MCF 10A (cell line): ENCODE measurements around the gene PARD3. TPM values are rescaled to one million over a fixed set of nuclear protein-coding genes. Genes with fewer than 3 reads are reported as not detected.
A peak's percentile ranks its signal among the peaks of the same experiment; 100 is the strongest.

Experiments used
- BruUV-seq: library from RNA; stranded (reverse); fragments of 400-500 nt; replicated peaks from 2 replicates; lab custom pipeline; 2021; lab: Mats Ljungman, UMichigan
- CTCF ChIA-PET: fragments of 300-600 bp; sonication (Branson Sonifier 250); formaldehyde crosslinking; extraction: SDS; loops from one replicate; lab custom pipeline; 2021; ENCODE audit warnings: antibody characterized with exemption, inconsistent platforms; lab: Yijun Ruan, JAX
- POLR2A ChIA-PET: fragments of 300-600, 350-650 bp; sonication (Branson Sonifier 250); formaldehyde crosslinking; extraction: SDS; loops from one replicate; lab custom pipeline; 2020; ENCODE audit warnings: antibody characterized with exemption, inconsistent platforms; lab: Yijun Ruan, JAX
- DNase-seq: peaks from one replicate; pipeline ENCODE4 v3.0.0-alpha.2; 2018; ENCODE audit not compliant: unreplicated experiment
- H3K27ac Mint-ChIP-seq: one replicate; pipeline ENCODE4 v1.8.0; 2022; ENCODE audit warnings: mild to moderate bottlenecking, low read depth, mixed read lengths; ENCODE audit not compliant: unreplicated experiment
- H3K27me3 Mint-ChIP-seq: one replicate; pipeline ENCODE4 v1.8.0; 2022; ENCODE audit warnings: mixed read lengths; ENCODE audit not compliant: insufficient read depth, unreplicated experiment
- H3K36me3 Mint-ChIP-seq: one replicate; pipeline ENCODE4 v1.8.0; 2022; ENCODE audit warnings: mild to moderate bottlenecking, moderate library complexity, mixed read lengths; ENCODE audit not compliant: insufficient read depth, unreplicated experiment
- H3K4me1 Mint-ChIP-seq: one replicate; pipeline ENCODE4 v1.8.0; 2022; ENCODE audit warnings: mixed read lengths; ENCODE audit not compliant: insufficient read depth, unreplicated experiment
- H3K4me3 Mint-ChIP-seq: one replicate; pipeline ENCODE4 v1.8.0; 2022; ENCODE audit warnings: mild to moderate bottlenecking, moderate library complexity, mixed read lengths; ENCODE audit not compliant: unreplicated experiment
- H3K9me3 Mint-ChIP-seq: one replicate; pipeline ENCODE4 v1.8.0; 2022; ENCODE audit warnings: mixed read lengths; ENCODE audit not compliant: unreplicated experiment
- CTCF ChIP-seq: fragments of 200-600 bp; IDR thresholded peaks from one replicate; pipeline ENCODE4 v1.8.0; 2022; ENCODE audit warnings: antibody characterized with exemption, mild to moderate bottlenecking; ENCODE audit not compliant: unreplicated experiment
- intact Hi-C: fragments of 100-400 bp; cut with micrococcal nuclease; formaldehyde crosslinking; loops from 2 replicates; pipeline ENCODE4 v1.14.1; 2022
- total RNA-seq: library from RNA; stranded (reverse); gene quantifications from 2 replicates; pipeline ENCODE4 v1.2.3, GENCODE V29; 2022

The PARD3 gene
- total RNA-seq, 1 experiment from 2014 or later = 70.0 TPM

GRCh38 chr10:34576797-34577196, 238.3 kb downstream of the PARD3 start:
- BruUV-seq = no TSS peak
- Mint-ChIP-seq H3K27ac (peak overlapping the region; percentile 65), H3K36me3 (peaks cover 9% of the 10 kb centered on the region), H3K4me1 (peaks cover 25% of the 10 kb centered on the region), H3K9me3 (no peaks in the 10 kb centered on the region), H3K27me3 (no peaks in the 10 kb centered on the region), H3K4me3 (no peak overlapping the region)
- CTCF ChIA-PET = no interaction called here
- intact Hi-C loops = no loop called here
- DNase-seq = no peak
- TF ChIP-seq CTCF = no peak
- POLR2A ChIA-PET = interaction anchor here (0.6 to 1.0 kb wide), 2 partner anchors 11 to 247 kb away, joined by 3 to 4 read pairs; no protein-coding TSS in a partner anchor

- no TSS peak for BruUV-seq
- no peak for TF ChIP-seq CTCF
- Mint-ChIP-seq H3K9me3 (no peaks in the 10 kb centered on the region), H3K36me3 (peaks cover 9% of the 10 kb centered on the region), H3K27ac (peak overlapping the region; percentile 65), H3K27me3 (no peaks in the 10 kb centered on the region), H3K4me1 (peaks cover 25% of the 10 kb centered on the region), H3K4me3 (no peak overlapping the region)
- ChIA-PET POLR2A (no interaction called here), CTCF (interaction anchor here (0.5 kb wide), 1 partner anchor 258 kb away, joined by 3 read pairs; no protein-coding TSS in a partner anchor)
- DNase-seq = no peak
- intact Hi-C loops = no loop called here
Measured at GRCh38 chr10:34575882-34576281, 239.2 kb downstream of the PARD3 start.

- Mint-ChIP-seq H3K27me3 (no peaks in the 10 kb centered on the region), H3K4me1 (peaks cover 19% of the 10 kb centered on the region), H3K27ac (peak overlapping the region; percentile 78), H3K36me3 (peaks cover 9% of the 10 kb centered on the region), H3K4me3 (no peak overlapping the region), H3K9me3 (no peaks in the 10 kb centered on the region)
- intact Hi-C loops = loop anchor here (5.0 kb wide), 1 partner anchor 1242 kb away; the partner anchor contains the start of gene NRP1
- CTCF ChIA-PET = interaction anchor here (0.6 kb wide), 1 partner anchor 44 kb away, joined by 3 read pairs; no protein-coding TSS in a partner anchor
- no TSS peak for BruUV-seq
- no peak for TF ChIP-seq CTCF
- POLR2A ChIA-PET = no interaction called here
- DNase-seq = no peak
Measured at GRCh38 chr10:34574353-34574934, 240.7 kb downstream of the PARD3 start.

- no peak for TF ChIP-seq CTCF
- H3K4me1 Mint-ChIP-seq = peaks cover 19% of the 10 kb centered on the region
- no peaks in the 10 kb centered on the region for H3K9me3 Mint-ChIP-seq
- no peak overlapping the region for H3K4me3 Mint-ChIP-seq
- CTCF ChIA-PET = no interaction called here
- intact Hi-C loops = loop anchor here (5.0 kb wide), 1 partner anchor 1239 kb away; the partner anchor contains the start of gene NRP1
- no peak overlapping the region for H3K27ac Mint-ChIP-seq
- H3K36me3 Mint-ChIP-seq = peaks cover 3% of the 10 kb centered on the region
- BruUV-seq = no TSS peak
- no peak for DNase-seq
- no peaks in the 10 kb centered on the region for H3K27me3 Mint-ChIP-seq
- POLR2A ChIA-PET = no interaction called here
Measured at GRCh38 chr10:34570887-34571286, 244.2 kb downstream of the PARD3 start.
